ENCODE results near the gene PCDHGA7.
"Not testable (repeated sequence)": the region's sequence is repeated elsewhere in the genome, so short reads cannot be mapped to it uniquely, and the experiment has no call there.

PCDHGA7 gene

DNA sequence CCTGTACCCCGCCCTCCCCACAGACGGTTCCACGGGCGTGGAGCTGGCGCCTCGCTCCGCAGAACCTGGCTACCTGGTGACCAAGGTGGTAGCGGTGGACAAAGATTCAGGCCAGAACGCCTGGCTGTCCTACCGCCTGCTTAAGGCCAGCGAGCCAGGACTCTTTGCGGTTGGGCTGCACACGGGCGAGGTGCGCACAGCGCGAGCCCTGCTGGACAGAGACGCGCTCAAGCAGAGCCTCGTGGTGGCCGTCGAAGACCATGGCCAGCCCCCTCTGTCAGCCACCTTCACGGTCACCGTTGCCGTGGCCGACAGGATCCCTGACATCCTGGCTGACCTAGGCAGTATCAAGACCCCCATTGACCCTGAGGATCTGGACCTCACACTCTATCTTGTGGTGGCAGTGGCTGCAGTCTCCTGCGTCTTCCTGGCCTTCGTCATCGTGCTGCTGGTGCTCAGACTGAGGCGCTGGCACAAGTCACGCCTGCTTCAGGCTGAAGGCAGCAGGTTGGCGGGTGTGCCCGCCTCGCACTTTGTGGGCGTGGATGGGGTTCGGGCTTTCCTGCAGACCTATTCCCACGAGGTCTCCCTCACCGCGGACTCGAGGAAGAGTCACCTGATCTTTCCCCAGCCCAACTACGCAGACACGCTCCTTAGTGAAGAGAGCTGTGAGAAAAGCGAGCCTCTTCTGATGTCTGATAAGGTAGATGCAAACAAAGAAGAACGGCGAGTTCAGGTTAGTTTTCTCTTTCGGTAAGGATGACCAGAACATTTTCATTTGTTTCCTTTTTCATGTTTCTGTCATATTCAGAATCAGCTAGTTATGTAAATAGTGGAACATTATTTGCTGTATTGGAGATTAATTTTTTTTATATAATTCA lies 16.3 kb upstream of the PCDHGA7 start:
- no peak for DNase-seq (ENCODE audit: low spot score)

DNA sequence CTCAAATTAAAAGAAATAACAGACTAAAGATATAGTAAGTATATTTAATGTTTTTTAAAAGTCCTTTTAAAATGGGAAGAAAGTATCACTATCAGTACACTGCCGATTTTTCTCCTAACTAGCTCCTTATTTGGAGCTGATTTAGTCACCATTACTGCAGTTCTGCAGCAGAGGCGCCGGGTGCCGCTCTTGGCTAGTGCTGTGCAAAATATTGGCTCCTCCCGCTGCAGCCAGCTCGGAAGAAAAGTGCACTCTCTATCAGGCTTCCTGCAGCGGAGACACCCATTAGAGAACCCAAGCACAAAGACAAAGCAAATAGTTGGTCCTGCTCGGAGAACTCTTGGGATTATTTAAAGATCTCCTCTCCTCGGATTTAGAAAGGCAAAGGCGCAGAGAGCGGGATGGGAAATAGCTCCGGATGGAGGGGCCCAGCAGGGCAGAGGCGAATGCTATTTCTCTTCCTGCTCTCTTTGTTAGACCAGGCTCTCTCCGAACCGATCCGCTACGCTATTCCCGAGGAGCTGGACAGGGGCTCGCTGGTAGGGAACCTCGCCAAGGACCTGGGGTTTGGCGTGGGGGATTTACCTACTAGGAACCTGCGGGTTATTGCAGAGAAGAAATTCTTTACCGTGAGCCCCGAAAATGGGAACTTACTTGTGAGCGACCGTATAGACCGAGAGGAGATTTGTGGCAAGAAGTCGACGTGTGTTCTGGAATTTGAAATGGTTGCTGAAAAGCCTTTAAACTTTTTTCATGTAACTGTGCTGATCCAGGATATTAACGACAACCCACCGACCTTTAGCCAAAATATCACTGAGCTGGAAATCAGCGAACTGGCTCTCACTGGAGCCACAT lies 12.3 kb upstream of the PCDHGA7 start, which contains the start of gene PCDHGB3:
Gene PCDHGB3, plus strand, starts transcription at position 249 of the 855 bp plus-strand sequence. Its CDS starts 153 bp downstream, at position 402.
- no peak for DNase-seq (ENCODE audit: low spot score)

DNA sequence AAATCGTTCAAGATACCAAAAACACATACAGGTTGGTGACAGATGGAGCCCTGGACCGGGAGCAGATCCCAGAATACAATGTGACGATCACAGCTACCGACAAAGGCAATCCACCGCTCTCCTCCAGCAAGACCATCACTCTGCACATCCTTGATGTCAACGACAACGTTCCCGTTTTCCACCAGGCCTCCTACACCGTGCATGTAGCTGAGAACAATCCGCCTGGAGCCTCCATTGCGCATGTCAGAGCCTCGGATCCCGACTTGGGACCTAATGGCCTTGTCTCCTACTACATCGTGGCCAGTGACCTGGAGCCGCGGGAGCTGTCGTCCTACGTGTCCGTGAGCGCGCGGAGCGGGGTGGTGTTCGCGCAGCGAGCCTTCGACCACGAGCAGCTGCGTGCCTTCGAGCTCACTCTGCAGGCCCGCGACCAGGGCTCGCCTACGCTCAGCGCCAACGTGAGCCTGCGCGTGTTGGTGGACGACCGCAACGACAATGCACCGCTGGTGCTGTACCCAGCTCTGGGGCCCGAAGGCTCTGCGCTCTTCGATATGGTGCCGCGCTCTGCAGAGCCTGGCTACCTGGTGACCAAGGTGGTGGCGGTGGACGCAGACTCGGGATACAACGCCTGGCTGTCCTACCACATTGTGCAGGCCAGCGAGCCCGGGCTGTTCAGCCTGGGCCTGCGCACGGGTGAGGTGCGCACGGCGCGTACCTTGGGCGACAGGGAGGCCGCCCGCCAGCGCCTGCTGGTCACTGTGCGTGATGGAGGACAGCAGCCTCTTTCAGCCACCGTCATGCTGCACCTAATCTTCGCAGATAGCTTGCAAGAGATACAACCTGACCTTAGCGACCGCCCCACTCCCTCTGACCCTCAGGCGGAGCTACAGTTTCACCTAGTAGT lies 10.7 kb upstream of the PCDHGA7 start:
- DNase-seq (ENCODE audit: low spot score): no peak

DNA sequence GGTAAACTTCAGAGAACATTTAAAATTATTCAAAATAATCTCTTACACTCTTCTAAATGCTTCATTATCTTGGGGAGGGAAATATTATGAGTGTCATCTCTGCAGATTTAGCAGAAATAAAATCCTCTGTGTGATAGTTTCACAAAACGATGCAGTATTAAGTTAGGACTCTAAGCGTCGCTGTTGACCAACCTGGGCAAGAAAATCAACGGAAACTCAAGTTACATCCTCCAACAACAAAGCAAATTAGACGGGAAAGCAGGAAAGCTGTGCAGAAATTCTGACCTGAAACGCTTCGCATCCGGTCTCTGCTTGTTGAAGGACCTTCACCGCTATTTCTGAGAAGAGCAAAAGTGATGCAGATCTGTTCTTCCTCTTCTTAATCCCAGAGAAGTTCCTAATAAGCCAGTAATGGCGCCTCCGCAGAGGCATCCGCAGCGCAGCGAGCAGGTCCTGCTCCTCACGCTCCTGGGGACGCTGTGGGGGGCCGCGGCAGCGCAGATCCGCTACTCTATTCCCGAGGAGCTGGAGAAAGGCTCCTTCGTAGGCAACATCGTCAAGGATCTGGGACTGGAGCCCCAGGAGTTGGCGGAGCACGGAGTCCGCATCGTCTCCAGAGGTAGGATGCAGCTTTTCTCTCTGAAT lies 8.7 kb upstream of the PCDHGA7 start, which contains the start of gene PCDHGA6:
Gene PCDHGA6, plus strand, starts transcription at position 219 of the 645 bp plus-strand sequence. Its CDS starts 193 bp downstream, at position 412.
- DNase-seq (ENCODE audit: low spot score): no peak

DNA sequence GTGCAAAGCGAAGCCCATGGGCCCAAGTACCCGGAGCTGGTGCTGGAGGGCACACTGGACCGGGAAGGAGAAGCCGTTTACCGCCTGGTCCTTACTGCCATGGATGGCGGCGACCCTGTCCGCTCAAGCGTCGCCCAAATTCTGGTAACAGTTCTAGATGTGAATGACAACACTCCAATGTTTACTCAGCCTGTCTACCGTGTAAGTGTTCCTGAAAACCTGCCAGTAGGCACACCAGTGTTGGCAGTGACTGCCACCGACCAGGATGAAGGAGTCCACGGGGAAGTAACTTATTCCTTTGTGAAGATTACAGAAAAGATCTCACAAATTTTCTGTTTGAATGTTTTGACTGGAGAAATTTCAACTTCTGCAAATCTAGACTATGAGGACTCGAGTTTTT lies 7.9 kb upstream of the PCDHGA7 start:
- no peak for DNase-seq (ENCODE audit: low spot score)

DNA sequence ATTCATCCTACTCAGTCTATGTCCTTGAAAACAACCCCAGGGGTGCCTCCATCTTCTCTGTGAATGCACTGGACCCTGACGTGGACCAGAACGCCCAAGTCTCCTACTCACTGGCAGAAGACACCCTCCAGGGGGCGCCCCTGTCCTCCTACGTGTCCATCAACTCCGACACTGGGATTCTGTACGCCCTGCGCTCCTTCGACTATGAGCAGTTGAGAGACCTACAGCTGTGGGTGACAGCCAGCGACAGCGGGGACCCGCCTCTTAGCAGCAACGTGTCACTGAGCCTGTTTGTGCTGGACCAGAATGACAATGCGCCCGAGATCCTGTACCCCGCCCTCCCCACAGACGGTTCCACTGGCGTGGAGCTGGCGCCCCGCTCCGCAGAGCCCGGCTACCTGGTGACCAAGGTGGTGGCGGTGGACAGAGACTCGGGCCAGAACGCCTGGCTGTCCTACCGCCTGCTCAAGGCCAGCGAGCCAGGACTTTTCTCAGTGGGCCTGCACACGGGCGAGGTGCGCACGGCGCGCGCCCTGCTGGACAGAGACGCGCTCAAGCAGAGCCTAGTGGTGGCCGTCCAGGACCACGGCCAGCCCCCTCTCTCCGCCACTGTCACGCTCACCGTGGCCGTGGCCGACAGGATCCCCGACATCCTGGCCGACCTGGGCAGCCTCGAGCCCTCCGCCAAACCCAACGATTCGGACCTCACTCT lies 6.9 kb upstream of the PCDHGA7 start:
- DNase-seq (ENCODE audit: low spot score): not testable (repeated sequence)

DNA sequence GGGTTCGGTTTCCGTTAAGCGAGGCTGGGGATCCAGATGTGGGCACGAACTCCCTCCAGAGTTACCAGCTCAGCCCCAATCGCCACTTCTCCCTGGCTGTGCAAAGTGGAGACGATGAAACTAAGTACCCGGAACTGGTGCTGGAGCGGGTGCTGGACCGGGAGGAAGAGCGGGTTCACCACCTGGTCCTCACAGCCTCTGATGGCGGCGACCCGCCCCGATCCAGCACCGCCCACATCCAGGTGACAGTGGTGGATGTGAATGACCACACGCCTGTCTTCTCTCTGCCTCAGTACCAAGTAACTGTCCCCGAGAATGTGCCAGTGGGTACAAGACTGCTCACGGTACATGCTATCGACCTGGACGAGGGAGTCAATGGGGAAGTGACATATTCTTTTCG lies 803 bp downstream of the PCDHGA7 start:
- no peak for DNase-seq (ENCODE audit: low spot score)

DNA sequence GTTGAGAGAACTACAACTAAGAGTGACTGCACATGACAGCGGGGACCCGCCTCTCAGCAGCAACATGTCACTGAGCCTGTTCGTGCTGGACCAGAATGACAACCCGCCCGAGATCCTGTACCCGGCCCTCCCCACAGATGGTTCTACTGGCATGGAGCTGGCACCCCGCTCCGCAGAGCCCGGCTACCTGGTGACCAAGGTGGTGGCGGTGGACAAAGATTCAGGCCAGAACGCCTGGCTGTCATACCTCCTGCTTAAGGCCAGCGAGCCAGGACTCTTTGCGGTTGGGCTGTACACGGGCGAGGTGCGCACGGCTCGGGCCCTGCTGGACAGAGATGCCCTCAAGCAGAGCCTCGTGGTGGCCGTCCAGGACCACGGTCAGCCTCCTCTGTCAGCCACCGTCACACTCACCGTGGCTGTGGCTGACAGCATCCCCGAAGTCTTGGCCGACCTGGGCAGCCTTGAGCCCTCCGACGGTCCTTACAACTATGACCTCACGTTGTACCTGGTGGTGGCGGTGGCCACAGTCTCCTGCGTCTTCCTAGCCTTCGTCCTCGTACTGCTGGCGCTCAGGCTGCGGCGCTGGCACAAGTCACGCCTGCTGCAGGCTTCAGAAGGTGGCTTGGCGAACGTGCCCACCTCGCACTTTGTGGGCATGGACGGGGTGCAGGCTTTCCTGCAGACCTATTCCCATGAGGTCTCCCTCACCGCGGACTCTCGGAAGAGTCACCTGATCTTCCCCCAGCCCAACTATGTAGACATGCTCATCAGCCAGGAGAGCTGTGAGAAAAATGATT lies 2.1 kb downstream of the PCDHGA7 start:
- no peak for DNase-seq (ENCODE audit: low spot score)

DNA sequence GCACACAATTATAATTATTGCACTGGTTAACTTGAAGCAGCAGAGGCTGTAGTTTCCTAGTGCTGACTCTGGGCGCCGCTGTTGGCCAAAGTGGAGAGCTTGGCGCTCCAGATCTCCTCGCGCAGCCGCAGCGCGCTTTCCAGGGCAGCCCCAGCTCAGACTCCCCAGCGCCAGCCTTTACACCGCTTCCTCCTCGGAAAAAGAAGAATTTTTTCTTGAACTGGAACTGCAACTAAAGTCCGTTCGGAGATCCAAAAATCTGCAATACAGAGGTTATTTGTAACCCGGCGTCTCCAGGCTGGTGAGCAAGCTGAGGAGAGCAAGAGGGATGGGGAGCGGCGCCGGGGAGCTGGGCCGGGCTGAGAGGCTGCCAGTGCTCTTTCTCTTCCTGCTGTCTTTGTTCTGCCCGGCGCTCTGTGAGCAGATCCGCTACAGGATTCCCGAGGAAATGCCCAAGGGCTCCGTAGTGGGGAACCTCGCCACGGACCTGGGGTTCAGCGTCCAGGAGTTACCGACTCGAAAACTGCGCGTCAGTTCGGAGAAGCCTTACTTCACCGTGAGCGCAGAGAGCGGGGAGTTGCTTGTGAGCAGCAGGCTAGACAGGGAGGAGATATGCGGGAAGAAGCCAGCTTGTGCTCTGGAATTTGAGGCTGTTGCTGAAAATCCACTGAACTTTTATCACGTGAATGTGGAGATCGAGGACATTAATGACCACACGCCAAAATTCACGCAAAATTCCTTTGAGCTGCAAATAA lies 5.2 kb downstream of the PCDHGA7 start, which contains the start of gene PCDHGB4:
Gene PCDHGB4, plus strand, starts transcription at position 142 of the 755 bp plus-strand sequence. Its CDS starts 187 bp downstream, at position 329.
- peak; percentile 73 for DNase-seq (ENCODE audit: low spot score)

DNA sequence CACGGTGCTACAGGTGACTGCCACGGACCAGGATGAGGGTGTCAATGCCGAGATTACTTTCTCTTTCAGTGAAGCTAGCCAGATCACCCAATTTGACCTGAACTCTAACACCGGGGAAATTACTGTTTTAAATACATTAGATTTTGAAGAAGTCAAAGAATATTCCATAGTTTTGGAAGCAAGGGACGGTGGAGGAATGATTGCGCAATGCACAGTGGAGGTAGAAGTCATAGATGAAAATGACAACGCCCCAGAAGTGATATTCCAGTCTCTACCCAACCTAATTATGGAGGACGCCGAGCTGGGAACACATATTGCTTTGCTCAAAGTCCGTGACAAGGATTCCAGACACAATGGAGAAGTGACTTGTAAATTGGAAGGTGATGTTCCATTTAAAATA lies 6.1 kb downstream of the PCDHGA7 start:
- no peak for DNase-seq (ENCODE audit: low spot score)

DNA sequence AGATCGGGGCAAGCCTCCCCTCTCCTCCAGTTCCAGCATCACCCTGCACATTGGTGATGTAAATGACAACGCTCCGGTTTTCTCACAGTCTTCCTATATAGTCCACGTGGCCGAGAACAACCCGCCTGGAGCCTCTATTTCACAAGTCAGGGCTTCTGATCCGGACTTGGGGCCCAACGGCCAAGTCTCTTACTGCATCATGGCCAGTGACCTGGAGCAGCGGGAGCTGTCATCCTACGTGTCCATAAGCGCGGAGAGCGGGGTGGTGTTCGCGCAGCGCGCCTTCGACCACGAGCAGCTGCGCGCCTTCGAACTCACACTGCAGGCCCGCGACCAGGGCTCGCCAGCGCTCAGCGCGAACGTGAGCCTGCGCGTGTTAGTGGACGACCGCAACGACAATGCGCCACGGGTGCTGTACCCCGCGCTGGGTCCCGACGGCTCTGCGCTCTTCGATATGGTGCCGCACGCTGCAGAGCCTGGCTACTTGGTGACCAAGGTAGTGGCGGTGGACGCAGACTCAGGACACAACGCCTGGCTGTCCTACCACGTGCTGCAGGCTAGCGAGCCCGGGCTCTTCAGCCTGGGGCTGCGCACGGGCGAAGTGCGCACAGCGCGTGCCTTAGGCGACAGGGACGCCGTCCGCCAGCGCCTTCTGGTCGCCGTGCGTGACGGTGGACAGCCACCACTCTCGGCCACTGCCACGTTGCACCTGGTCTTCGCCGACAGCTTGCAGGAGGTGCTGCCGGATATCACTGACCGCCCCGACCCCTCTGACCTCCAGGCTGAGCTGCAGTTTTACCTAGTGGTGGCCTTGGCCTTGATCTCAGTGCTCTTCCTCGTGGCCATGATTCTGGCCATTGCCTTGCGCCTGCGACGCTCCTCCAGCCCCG lies 6.9 kb downstream of the PCDHGA7 start:
- no peak for DNase-seq (ENCODE audit: low spot score)

DNA sequence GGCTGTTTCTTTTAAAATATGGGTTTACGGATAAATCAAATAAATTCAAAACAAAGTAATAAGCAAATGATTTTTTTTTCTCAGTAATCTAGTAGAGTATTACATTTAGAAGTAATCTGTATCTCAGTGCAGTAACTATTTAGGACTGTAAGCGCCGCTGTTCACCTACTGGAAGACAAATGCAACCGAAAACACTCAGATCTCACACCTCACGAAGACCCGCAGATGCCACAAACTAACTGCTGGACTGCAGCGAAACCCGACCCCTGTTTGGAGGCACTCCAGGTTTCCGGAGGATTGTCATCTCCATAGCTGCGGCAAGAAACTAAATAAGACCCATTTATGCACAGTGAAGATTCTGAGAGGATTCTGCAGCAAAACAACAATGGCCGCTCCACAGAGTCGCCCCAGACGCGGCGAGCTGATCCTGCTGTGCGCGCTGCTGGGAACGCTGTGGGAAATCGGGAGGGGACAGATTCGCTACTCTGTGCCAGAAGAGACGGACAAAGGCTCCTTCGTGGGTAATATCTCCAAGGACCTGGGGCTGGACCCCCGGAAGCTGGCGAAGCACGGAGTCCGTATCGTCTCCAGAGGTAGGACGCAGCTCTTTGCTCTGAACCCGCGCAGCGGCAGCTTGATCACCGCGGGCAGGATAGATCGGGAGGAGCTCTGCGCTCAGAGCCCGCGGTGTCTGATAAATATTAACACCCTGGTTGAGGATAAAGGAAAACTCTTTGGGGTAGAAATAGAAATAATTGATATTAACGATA lies 10.1 kb downstream of the PCDHGA7 start, which contains the start of gene PCDHGA8:
Gene PCDHGA8, plus strand, starts transcription at position 205 of the 770 bp plus-strand sequence. Its CDS starts 181 bp downstream, at position 386.
- DNase-seq (ENCODE audit: low spot score): no peak

DNA sequence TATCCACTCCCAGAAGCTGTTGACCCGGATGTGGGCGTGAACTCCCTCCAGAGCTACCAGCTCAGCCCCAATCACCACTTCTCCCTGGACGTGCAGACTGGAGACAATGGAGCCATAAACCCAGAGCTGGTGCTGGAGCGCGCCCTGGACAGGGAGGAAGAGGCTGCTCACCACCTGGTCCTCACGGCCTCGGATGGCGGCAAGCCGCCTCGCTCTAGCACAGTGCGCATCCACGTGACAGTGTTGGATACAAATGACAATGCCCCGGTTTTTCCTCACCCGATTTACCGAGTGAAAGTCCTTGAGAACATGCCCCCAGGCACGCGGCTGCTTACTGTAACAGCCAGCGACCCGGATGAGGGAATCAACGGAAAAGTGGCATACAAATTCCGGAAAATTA lies 10.7 kb downstream of the PCDHGA7 start:
- no peak for DNase-seq (ENCODE audit: low spot score)

DNA sequence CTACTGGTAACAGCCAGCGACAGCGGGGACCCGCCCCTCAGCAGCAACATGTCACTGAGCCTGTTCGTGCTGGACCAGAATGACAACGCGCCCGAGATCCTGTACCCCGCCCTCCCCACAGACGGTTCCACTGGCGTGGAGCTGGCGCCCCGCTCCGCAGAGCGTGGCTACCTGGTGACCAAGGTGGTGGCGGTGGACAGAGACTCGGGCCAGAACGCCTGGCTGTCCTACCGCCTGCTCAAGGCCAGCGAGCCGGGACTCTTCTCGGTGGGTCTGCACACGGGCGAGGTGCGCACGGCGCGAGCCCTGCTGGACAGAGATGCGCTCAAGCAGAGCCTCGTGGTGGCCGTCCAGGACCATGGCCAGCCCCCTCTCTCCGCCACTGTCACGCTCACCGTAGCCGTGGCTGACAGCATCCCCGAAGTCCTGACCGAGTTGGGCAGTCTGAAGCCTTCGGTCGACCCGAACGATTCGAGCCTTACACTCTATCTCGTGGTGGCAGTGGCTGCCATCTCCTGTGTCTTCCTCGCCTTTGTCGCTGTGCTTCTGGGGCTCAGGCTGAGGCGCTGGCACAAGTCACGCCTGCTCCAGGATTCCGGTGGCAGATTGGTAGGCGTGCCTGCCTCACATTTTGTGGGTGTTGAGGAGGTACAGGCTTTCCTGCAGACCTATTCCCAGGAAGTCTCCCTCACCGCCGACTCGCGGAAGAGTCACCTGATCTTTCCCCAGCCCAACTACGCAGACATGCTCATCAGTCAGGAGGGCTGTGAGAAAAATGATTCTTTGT lies 12.1 kb downstream of the PCDHGA7 start:
- DNase-seq (ENCODE audit: low spot score): not testable (repeated sequence)

DNA sequence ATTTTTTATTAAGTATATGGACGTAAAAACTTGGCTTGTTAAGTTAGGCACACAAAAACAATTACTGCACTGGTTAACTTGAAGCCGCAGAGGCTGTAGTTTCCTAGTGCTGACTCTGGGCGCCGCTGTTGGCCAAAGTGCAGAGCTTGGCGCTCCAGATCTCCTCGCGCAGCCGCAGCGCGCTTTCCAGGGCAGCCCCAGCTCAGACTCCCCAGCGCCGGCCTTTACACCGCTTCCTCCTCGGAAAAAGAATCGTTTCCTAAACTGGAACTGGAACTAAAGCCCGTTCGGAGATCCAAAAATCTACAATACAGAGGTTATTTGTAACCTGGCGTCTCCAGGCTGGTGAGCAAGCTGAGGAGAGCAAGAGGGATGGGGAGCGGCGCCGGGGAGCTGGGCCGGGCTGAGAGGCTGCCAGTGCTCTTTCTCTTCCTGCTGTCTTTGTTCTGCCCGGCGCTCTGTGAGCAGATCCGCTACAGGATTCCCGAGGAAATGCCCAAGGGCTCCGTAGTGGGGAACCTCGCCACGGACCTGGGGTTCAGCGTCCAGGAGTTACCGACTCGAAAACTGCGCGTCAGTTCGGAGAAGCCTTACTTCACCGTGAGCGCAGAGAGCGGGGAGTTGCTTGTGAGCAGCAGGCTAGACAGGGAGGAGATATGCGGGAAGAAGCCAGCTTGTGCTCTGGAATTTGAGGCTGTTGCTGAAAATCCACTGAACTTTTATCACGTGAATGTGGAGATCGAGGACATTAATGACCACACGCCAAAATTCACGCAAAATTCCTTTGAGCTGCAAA lies 15.4 kb downstream of the PCDHGA7 start, which contains the start of gene PCDHGB5:
Gene PCDHGB5, plus strand, starts transcription at position 192 of the 796 bp plus-strand sequence. Its CDS starts 181 bp downstream, at position 373.
- not testable (repeated sequence) for DNase-seq (ENCODE audit: low spot score)
